ENCODE data around the gene ACADL.

The ACADL gene

DNA sequence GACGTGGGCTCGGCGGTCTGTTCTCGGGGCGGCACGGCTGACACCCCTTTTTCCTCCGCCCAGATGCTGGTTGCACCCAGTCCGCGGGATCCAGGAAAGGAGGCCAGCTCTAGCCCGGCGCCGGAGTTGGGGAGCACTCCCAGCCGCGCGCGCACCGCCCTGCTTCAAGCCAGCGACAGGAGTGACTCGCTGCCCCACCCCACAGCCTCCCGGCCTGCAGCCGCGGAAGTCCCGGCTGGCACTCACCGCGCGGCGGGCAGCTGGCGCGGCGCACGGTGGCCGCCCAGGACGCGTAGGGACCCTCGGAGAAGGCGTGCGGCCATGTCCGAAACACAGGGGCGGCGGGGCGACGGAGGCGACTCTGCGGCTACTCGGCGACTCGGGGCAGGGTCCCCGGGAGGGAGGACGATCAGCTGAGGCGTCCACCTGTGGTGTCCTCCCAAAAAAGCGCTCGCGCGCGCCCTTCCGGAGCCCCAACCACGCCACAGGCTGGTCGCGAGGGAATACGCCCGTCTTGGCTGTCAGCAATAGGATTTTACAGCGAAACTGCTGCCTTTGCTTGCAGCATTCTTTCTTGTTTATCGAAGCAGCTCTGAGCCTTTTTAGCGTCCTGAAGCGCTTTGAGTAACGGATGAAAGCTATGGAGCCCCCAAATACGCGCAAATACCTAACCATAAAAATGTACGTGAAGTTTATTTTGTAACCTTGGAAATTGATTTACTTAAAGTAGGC lies at the start of gene ACADL:
Gene ACADL, minus strand, starts transcription at position 507 of the 732 bp plus-strand sequence. Its CDS starts 184 bp downstream, at position 323.
- DNase-seq (ENCODE audit: low read depth): no peak

DNA sequence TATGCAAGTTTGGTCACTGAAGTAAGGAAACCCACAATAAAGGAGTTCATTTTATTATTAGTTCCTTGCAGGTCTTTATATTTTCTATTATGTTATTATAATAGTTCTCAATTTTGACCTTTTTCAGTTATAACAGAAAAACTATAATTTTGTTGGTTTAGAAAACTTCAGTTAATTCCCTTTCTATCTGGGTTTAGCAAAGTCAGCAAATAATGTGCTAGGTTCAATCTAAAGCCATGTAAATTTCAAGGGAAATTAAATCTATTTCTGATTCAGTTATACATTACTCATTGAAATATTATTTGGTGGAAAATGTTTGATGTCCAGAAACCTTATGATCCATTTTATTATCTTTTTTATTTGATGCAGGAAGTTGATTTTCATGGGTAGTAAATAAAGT lies 46.1 kb upstream of the ACADL start:
- DNase-seq (ENCODE audit: low read depth): no peak

DNA sequence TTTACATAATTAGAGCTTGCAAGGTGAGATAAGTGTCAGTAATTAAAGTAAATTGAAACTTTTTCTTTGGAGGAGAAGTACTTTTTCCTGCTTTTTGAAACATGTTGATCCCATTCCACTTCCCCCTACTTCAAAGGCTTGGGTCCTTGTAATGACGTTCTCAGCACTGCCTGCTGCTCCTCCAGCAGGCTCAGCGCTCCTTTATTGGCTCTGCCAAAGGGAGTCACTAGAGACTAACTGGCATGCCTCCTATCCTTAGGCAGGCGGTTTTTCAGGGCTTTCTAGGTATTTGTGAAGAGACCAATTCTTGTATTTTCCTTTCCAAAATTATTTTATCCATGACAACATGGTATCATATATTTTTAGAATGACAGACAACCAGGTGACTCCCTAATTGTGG lies 43.9 kb upstream of the ACADL start:
- no peak for DNase-seq (ENCODE audit: low read depth)

DNA sequence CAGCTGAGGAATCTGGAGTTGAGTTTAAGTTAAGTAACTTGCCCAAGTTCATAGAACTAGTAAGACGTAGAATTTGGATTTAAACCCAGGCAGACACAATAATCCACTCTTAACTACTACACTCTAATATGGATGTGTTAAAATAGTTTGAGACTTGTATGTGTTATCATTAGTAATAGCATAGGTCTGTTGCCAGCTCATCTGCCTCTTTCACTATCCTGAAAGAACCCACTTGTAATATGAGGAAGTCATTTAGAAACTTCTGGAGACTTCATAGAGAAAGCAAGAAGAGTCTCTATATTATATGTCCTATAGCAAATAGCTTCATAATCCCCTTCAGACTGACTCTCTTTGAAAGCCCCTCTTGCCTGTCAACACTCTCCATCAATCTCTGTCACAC lies 43.0 kb upstream of the ACADL start:
- no peak for DNase-seq (ENCODE audit: low read depth)

DNA sequence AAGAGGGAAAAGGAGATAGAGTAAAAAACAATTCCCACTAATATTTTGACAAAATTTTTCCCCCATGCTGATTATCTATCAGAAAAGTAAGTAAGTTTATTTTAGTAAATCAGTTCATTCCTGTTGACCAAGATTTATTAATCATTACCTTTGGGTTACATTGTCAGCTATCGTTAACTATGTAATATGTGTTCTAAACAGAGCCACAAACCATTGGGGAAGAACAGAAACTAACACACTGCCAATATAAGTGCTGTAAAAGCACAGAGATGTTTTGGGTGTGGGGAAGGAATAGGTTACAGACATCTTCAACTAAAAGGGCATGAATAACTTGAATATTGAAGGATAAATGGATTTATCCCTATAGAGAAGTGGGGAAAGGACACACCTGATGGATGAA lies 42.5 kb upstream of the ACADL start:
- no peak for DNase-seq (ENCODE audit: low read depth)

DNA sequence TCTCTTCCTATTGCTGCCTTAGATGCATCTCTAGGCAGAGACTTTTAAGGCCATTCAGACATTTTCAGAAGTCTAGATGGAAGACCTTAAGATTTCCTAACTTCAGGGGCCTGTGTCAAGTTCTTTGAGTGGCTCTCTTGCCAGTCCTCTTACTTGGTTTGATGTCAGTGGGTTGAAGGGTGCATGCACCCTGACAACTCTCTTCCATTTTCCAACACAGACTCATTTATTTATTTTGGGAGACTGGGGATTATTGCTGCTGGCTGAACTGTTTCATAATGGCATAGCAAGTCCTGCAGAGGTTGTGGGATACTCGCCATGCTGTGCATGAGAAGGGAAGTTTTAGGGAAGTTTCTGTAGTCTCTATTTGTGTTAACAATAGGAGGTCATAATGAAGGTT lies 39.0 kb upstream of the ACADL start:
- no peak for DNase-seq (ENCODE audit: low read depth)

DNA sequence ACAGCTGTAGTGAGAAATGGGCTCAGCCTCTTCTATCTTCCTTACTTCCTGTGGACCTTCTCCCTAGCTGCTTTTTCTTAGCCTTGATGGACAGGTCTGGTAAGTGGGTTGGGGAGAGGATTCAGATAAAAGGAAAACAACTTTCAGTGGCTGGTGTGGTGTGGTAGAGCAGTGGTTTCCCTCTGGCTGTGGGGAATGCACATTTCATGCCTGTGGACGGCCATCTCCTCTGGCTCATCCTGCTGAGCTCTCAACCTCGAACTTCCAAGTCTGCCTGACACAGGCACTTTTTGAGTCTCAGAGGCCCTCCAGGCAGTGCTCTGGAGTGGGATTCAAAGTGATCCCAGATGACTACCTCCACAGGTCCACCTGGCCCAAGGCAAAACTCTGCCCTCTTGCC lies 38.6 kb upstream of the ACADL start:
- DNase-seq (ENCODE audit: low read depth): no peak

DNA sequence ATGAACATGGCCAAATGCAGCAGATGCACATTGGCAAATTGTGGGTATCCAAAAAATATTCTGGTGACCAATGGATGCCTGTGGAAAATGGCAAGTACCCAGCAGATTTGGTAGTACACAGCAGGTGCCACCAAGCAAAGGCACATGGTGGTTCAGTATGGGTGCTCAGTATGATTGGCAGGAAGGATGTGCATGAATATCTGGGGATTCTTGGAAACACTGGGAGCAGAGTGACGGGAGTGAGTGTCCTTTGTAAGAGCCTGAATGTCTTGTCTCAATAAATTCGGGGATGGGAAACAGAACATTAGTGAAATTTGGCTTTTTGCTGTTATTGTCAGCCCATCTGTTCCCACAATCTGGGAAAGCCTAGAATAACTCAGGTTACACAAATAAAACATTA lies 36.8 kb upstream of the ACADL start:
- no peak for DNase-seq (ENCODE audit: low read depth)

DNA sequence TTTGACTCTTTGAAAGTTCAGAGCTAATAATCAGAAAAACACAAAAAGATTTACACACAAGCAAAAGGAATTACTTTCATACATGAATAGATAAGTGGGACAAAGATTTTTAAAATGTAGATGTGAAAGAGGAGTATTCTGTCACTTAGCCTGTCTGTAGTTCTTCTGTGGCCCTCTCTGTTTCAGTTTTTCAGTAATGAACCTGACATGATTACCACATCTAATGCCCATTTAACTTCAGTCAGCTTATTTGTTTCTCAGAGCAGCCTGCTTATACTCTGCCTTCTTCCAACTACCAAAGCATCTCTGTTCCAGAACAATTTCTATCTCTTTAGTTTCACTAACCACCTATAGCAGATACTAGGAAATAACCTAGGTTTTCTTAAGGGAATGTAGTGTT lies 34.4 kb upstream of the ACADL start:
- DNase-seq (ENCODE audit: low read depth): no peak

DNA sequence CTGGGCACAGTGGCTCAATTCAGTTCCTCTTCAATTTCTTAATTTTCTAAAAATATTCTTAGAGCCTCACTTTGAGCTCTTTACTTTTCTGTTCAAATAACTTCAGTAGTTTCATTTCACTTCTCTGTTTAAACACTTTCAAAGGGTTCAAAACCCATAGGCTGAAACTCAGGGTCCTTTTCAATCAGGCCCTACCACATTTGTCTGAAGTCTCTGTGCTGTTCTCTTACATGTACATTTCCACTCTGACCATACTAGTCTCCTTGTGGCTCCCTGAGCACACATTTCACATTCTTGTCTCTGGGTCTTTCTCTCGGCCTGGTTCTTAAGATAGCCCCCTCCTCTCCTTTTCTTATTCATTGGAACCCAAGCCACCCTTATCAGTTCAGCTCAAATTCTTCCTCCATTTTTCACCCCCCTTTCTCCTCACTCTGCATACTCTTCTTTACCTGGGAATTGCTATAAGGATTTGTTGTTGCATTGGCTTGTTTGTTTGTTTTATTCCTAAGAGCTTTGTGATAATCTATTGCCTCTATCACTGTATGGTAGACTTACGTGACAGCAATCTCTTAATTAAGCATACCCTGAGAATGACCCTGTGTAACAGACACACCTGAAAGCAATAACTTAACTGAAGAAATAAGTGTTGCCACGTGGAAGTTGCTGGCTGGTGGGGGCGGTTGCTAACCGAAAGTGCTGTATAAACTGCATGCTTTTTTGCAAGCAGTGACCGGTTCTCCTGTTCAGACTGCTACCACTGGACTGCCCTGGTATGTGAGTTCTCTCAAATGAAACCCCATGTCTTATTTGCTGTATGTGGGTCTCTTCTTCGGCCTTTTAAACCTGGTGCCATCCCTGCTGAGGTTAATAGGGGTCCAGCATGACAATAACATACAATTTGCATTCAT lies 27.7 kb upstream of the ACADL start:
- DNase-seq (ENCODE audit: low read depth): no peak

DNA sequence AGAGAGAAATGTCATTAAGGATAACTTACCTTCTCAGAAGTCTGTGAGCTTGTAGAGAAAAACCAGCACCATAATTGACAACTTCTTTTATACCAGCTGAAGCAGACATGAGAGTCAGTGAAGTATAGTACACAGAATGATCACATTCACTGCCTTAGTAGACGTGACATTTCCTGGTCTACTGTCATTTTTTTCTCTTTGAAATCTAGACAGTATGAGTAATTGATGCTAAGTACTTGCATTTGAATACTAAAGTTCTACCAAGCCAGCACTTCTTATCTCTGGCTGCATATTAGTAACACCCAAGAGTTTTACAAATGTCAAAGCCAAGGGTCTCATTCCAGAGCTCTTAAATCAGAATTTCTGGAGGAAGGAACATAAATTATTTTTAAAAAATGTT lies 25.4 kb upstream of the ACADL start:
- no peak for DNase-seq (ENCODE audit: low read depth)

DNA sequence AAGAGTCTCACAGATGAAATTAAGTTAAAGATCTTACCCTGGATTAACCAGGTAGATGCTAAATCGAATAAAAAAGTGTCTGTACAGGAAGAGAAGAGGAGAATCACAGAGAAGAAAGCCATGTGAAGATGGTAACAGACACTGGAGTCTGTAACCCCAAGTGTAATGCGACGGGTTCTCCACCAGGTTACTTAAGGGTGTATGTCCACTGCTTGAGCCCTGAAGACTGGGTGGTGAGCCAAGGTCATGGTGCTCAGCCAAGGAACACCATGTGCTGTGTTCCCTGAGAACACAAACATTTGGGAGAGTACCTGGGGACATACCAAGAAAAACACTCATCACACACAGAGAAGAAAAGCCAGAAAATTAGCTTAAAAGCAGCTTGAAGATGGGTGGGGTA lies 8.2 kb upstream of the ACADL start:
- no peak for DNase-seq (ENCODE audit: low read depth)

DNA sequence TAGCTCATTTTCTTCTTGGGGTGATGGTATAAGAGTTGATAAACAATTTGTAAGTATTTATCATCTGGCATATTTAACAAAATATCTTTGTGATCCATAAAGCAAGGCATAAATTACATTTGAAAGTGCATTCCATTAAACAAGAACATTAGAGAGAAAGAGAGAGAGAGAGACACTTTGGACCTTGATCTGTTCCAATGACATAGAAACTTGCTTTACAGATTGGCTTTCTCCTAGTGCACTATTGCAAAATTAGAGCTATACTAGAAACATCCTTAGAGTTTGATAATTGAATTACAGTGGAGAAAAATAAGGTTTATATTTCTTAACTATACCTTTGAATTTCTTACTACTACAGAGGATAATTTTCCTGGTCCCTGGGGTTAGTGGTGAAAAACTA lies 5.7 kb upstream of the ACADL start:
- DNase-seq (ENCODE audit: low read depth): no peak

DNA sequence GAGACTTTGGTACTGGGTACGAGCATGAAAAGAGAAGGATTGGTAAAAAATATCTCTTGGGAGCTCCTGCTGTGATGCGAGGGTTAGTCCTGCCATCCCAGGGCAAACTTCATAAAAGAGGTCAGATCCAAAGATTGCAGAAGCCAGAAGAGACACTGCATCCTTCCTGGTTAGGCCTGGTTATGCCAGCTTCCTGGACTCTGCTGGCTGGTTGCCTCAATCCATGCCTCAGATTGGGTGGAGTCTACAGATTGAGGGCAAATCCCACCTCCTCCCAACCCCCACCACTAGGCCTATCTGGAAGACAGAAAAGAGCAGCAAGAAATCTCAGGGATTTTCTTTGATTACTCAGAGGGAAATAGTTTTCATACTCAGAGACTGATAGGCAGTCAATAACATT lies 5.3 kb upstream of the ACADL start:
- no peak for DNase-seq (ENCODE audit: low read depth)

DNA sequence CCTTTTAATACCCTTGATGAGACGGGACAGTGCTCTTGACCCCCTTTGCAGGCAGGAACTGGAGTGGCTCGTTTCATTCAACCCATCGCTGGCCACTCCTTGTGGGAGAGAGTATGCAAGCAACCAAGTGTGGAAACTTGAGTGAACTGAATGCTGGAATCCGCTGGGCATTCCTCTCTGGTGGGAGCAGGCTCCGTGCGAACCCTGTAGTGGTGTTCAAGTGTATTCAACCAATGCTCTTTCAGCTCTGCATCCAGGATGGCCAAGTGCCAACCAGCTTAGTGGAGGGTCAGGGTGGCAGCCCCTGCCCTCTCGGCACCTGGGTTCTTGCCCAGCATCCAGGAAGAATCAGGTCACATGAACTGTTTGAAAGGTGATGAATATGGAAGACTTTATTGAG lies 3.3 kb upstream of the ACADL start:
- no peak for DNase-seq (ENCODE audit: low read depth)

DNA sequence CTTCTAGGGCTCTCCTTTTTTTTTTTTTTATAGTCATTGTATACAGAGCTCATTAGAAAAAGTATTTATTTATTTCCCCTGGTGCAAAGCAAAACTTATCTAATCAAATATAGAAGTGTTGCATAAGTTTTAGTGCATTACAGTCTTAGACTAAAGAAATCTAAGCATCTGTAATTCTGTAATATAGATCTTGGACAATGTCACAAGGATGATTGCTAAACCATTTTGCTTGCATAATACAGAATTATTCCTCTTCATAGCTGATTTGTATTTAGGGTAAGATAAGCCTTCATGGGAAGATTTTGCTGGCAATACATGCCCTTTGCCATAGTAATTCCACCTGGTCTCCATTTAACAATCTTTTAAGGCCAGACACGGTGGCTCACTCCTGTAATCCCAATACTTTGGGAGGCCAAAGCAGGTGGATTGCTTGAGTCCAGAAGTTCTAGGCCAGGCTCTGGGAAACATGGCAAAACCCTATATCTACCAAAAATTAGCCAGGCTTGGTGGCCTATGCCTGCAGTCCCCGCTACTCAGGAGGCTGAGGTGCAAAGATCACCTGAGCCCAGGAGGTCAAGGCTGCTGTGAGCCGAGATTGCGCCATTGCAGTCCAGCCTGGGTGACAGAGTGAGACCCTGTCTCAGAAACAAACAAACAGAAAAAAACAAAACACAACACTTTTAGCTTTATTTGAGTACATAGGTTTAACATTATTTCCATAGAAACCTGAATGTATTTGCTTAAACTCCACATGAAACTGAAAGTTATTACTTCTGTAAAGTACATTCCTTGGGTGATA lies 2.2 kb upstream of the ACADL start:
- DNase-seq (ENCODE audit: low read depth): no peak

DNA sequence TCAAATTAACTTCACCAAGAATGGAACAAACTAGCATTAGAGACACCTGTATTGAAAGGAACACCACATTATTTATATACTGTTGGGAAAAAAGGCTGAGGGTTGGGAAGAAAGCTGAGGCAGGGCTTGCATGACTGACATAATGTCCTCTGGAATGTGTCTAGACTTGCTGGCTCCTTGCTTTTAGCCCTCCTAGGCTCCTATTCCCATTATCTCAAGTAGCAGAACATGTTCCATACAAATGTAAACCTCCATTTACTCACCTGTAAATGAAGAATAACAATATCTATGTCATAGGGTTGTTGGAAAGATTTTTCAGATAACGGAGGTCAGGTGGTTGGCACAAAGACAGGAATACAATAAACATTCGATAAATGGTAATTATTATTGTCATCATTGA lies 976 bp upstream of the ACADL start:
- no peak for DNase-seq (ENCODE audit: low read depth)

DNA sequence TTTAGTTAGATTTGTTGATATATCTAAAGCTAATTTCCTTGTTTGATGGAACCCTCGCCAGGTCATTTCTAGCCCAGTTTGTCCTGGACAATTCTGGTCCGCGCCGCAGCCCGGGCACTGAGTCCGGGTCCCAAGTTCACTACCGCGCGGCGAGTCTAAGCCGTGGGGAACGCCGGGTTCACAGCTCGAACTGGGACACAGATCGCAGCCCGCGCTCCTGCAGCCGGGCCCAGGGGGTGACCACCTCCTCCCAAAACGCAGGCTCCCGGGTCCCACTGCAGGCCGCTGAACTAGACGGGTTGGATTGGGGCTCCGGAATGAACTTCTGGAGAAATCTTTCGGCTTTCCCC lies 681 bp downstream of the ACADL start:
- no peak for DNase-seq (ENCODE audit: low read depth)

DNA sequence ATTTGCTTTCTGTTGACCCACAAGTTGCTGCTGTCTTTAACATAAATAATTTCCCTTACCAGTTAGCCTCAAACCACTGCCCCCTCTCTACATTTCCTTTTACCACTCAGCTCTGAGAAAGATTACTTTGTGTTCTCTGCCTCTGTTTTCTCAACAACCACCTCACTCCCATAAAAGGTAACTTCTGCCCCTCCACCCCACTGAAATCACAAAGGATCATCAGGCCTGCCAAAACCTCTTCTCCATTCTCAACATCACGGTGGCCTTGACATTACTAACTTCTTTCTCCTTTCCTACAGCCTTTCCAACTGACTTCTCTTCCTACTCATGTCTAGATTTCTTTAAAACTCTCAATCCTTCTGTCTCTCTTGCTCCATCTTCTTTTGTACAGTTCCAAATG lies 10.1 kb downstream of the ACADL start:
- DNase-seq (ENCODE audit: low read depth): no peak

DNA sequence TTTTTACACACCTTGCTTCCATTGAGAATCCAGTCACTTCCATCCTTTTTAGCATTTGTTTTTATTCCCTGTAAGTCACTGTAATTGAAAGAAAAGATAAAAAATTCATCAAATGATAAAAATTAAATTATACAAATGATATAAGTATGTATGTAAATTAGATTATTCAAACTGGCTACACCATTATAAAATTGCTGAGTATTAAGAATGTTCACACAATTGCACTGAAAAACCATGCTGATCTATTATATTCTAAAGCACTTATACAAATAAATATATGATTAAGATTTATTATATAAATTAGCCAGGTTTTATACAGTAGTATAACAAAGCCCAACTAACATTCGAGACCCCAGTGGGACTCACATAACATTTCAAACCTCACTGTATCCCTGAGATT lies 15.1 kb downstream of the ACADL start:
- no peak for DNase-seq (ENCODE audit: low read depth)

DNA sequence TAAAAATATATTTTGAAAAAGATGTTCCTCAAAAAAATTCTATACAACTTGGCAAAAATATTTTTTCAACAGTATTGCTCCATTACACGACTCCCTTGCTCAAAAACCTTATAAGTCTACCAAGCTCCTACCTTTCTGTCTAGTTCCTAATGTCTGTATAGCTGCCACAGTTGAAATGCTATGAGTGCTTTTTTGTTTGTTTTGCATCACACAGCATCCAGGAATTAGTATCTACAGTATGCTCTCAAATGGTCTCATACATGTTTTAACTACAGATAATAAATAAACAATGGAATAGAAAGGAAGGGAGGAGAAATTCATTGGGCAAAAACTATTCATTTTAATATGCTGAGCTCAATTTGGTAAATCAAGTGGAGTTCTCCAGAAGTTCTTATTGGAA lies 17.3 kb downstream of the ACADL start:
- no peak for DNase-seq (ENCODE audit: low read depth)

DNA sequence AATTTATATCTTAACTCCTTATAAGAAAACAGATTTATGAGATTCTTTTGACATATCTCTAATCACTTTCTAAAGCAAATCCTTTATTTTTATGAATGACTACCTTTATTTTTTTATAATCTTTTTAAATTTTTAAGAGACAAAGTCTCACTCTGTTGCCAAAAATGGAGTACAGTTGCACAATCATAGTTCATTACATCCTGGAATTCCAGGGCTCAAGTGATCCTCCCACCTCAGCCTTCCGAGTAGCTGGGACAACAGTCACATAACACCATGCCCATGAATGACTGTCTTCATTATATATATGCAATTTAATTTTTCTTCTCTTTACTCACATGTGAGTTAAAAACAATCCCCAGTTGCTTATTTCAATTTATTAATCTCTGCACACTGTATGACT lies 21.7 kb downstream of the ACADL start:
- DNase-seq (ENCODE audit: low read depth): no peak

DNA sequence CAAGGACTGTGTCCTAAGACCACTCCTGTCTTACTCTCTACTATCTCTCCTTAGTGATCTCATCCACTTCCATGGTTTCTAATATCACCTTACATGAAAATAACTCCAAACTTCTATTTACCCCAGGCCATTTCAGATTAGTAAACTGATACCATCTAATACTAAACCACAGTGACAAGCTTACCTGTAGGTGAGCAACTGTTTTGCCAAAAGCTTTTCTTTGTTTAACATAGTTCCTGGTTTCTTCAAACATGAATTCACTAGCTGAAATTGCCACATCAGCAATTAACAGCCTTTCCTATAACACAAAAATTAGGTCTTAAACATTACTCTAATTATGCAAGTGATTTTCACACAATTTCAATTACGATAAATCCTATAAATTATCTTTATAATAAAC lies 22.1 kb downstream of the ACADL start:
- DNase-seq (ENCODE audit: low read depth): no peak

All from stromal cell of bone marrow (primary cell).